Cardiac ventricle fibroblast (primary cell): ENCODE results near the gene RPL37A. TPM values are rescaled to one million over a fixed set of nuclear protein-coding genes. Genes with fewer than 3 reads are reported as not detected.

Experiments
- total RNA-seq: library from RNA; depleted of rRNA; stranded (reverse); fragments of >200 nt; gene quantifications from 2 replicates; pipeline ENCODE4 v1.2.3, GENCODE V29; 2015

RPL37A gene
- total RNA-seq = 1,505 and 1,930 TPM in 2 replicates

DNA sequence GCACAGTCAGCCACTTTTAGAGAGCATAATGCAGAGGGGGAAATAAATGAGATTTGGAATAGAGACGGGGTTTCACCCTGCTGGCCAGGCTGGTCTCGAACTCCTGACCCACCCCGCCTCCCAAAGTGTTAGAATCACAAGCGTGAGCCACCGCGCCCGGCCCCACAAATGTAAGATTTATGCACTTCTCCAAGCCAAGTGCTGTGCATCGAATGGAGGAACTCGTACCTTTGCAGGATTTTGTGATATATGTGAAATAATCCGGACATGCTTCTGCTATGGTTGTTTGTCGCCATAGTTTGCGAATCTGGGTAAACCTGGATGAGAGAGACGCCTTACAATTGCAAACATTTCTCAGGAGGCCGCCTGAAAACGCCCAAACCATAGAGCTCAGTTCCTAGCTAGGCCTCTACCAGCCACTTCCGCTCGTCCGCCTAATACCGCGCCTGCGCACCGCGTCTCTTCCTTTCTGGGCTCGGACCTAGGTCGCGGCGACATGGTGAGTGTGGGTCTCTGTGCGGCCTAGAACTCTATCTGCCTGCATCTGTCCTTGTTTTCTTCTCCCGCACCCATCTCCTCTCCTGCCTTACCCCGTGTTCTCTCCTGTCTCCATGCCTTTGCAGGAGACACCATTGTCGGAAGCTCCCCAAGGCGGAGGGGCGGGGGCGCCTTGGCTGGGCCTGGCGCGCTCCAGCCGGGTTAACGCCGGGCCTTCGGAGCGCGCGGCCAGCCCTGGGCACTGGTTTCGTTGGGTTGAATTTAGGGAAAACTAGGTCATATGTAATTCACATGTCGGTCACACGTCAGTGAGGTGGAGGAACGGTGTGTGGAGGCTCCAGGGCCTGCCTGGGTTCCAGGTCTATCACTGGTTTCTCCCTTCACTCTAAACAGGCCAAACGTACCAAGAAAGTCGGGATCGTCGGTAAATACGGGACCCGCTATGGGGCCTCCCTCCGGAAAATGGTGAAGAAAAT is at the start of gene RPL37A:
TSS of gene RPL37A (plus strand) at position 466 of the 974 bp plus-strand sequence. CDS start at position 497, 31 bp downstream.

Other genes with a start within 250 kb of the RPL37A start
- gene MARCHF4, start 126.4 kb upstream of the RPL37A start, total RNA-seq = 0.10 TPM in 1 of 2 replicates, not detected in the other
- gene SMARCAL1, start 86.4 kb upstream of the RPL37A start, total RNA-seq = 19.7 and 25.6 TPM in 2 replicates
- gene IGFBP2, start 134.6 kb downstream of the RPL37A start, total RNA-seq = 32.7 and 33.9 TPM in 2 replicates
- 5.1 and 5.3 TPM in 2 replicates for gene IGFBP5, start 196.7 kb downstream of the RPL37A start, total RNA-seq